NCI-H2029 treated with DMSO at 0.1 percent for 48 hours (cell line): ENCODE data around the gene PHF21A.

Experiments used
- DNase-seq: peaks from one replicate; lab custom pipeline; 2025; lab: John Stamatoyannopoulos, UW

PHF21A gene

DNA sequence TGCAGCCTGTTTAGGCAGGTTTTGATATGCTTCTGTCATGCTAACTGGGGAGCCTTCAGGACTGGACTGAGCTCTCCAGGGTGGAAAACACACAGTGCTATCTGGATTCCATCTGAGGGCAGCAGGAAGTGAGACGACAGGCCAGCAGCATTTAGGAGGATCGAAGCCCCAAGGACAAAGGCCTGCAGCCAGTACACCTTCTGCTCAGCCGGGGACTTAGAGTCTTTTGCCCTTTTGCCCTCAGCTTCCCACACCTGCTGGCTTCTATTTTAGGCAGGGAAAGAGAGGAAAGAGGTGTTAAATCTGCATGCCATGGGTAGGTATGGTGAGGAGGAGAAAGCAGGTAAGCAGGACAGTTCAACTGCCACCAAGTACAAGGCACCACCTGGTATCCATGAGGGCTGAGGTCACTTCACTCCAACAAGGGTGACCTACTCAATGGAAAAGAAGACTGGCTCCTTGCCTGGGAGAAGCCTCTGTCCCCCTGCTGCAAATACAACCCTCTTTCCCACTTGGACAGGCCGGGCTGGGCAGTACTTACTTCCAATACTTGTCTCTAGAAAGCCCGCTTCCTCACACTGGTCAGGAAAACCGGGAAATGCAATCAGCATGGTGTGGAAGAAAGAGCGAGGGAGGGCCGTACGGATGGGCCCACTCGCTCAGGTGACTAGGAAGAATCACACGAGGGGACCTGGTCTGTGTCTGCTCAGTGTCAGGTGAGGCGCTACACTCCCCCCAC is 186.5 kb downstream of the PHF21A start:
- DNase-seq: no peak

DNA sequence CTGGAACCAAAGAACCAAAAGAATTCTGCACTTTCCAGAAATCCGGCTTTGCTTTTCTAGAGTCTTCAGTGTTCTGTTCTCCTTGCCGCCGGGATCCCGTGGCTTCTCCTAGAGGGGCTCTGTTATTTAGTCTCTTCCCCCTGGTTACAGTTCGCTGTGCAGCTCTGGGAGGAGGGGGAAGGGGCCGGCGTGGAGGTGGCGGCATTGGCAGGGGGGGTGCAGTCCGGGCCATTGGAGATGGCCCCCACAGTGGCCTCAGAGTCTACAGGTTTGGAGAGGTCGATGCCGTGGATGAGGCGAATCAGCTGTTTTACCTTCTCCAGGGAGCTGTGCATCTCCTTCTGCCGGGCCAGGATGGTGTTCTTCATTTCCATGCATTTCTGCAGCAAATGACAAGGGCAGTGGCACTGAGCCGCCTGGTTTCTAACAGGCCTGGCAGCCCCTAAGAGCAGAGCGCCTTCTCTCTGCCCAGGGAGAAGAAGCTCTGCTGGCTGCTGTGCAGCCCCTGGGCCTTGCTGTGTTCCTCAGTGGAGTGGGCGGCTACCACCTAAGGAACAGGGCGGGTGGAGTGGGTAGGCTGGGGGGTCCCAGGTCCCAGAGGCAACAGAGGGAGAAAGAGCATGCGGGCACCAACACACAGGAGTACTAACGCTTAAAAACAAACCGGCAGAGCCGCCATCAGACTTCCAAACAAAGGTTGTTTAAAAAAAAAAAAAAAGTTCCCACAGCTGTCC is 187.2 kb downstream of the PHF21A start:
- DNase-seq: no peak

GRCh38 chr11:45933131-45933831 is 188.0 kb downstream of the PHF21A start:
- DNase-seq: peak; percentile 7

DNA sequence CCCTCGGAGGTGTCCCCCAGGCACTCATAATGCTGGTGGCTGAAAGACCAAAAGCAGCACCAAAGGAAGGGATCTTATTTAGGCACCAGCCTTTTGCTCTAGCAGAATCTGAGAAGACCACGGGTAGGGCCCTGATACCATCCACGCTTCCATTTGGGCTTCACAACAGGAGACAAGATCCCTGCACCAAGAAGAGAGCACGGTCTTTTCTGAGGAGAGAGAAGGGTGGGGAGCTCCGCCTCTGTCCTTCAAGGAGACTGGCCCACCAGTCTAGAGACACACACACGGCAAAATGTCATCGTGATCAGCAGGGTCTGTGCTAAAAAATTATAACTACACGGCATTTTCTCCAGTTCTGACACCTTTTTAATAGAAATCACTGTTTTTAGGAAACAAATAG is 189.0 kb downstream of the PHF21A start:
- no peak for DNase-seq

DNA sequence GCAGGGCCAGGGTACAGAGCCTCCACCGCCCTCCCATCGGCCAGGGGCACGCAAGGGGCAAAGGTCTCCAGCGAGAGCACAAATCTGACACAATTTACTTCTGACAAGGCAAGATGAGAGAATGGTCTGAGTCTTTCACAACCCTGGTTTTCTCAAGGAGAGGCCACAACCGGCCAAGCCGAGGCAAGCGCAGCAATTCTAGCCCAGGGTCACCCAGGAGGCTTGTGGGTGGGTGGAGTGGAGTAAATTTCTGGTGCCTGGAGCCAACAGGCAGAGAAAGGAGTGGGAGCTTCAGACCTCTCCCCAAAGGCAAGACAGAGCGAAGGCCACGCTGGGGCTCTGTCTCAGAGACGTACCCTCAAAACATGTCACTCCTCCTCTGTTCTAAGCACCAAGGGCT is 189.5 kb downstream of the PHF21A start:
- DNase-seq: no peak

DNA sequence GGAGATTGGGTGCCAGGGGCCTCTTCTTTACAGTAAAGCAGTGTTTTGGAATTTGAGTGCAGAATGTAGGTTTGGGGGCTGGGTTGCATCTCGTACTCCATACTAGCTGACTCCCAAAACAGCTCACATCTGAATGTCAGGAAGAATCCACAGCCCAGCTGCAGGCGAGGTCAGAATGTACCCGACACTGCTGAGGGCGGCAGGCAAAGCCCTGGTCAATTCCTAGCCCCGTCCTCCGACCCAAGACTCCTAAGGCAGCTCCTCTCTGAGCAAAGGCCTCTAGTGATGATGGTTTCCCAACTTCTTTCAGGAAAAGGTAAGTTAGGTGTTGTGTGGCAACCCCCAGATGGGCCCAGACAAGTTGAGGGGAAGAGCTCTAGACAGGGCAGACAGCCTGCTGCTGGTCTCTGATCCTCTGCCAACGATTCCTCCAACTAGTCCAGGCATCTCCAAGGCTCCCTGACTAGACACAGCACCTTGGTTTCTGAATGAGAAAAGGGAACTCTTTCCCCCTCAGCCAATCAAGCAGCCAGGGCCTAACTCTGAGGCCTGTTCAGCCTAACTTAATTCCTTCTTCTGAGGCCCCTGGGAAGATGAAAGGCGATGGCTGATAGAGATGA is 190.2 kb downstream of the PHF21A start:
- DNase-seq: no peak

GRCh38 chr11:45930031-45930794 is 191.0 kb downstream of the PHF21A start:
- DNase-seq: peak; percentile 68

GRCh38 chr11:45929486-45930030 is 191.7 kb downstream of the PHF21A start:
- no peak for DNase-seq

GRCh38 chr11:45928535-45929215 is 192.6 kb downstream of the PHF21A start:
- DNase-seq: no peak

GRCh38 chr11:45927684-45928413 is 193.4 kb downstream of the PHF21A start:
- DNase-seq: no peak

DNA sequence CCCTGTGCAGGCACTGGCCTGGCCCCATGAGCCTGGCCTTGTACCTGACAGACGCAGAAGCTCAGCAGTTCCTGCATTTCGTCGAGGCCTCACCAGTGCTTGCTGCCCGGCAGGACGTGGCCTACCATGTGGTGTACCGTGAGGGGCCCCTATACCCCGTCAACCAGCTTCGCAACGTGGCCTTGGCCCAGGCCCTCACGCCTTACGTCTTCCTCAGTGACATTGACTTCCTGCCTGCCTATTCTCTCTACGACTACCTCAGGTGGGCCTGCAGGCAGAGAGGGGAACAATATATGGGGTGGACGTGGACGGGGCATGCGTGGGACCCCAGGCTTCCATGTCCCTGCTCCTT is 193.9 kb downstream of the PHF21A start:
- DNase-seq: no peak

DNA sequence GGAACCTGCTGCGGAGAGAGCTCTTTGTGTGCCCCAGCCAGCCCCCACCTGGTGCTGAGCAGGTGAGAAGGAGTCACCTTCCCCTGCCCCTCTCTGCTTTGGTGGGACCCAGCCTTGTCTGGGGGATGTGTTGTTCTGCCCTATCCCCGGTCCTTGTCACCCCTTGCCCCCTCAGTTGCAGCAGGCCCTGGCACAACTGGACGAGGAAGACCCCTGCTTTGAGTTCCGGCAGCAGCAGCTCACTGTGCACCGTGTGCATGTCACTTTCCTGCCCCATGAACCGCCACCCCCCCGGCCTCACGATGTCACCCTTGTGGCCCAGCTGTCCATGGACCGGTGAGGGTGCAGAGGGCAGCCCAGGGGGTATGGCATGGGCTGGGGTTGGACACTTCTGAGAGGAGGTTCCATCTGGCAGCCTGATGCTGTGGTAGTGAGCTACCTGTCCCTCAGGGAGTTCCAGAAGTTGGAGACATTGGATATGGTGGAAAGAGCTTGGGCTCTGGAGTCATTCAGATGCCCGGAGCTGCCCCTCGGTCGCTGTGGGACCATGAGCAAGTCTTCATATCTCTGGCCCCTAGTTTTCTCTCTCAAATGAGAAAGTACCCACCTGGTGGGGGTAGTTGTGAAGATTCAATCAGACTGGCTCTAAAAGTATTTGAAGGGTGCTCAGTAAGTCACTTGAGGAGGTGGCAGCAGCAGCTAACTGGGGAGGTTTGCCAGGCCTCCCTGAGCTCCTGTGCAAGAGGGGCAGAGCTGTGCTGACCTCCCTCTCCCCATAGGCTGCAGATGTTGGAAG is 194.5 kb downstream of the PHF21A start:
- DNase-seq: no peak

- DNase-seq: no peak
Observed at GRCh38 chr11:45926001-45926401, 195.3 kb downstream of the PHF21A start.

- no peak for DNase-seq
Observed at GRCh38 chr11:45925550-45925949, 195.7 kb downstream of the PHF21A start.

DNA sequence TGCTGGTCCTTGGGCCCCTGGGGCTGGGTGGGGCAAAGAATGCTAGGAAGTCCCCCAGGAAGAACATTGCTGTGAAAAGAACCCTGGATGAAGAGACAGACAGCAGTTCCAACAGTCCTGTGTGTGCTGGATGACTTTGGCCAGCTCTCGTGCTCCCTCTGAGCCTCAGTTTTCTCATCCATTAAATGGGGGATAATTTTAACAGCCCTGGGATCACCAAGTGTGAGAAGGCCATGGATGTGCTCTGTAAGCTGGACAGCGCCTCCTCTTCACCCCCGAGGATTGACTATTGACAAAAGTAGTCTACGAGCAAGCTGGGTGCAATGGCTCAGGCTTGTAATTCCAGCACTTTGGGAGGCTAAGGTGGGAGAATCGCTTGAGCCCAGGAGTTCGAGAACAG is 196.3 kb downstream of the PHF21A start:
- no peak for DNase-seq

DNA sequence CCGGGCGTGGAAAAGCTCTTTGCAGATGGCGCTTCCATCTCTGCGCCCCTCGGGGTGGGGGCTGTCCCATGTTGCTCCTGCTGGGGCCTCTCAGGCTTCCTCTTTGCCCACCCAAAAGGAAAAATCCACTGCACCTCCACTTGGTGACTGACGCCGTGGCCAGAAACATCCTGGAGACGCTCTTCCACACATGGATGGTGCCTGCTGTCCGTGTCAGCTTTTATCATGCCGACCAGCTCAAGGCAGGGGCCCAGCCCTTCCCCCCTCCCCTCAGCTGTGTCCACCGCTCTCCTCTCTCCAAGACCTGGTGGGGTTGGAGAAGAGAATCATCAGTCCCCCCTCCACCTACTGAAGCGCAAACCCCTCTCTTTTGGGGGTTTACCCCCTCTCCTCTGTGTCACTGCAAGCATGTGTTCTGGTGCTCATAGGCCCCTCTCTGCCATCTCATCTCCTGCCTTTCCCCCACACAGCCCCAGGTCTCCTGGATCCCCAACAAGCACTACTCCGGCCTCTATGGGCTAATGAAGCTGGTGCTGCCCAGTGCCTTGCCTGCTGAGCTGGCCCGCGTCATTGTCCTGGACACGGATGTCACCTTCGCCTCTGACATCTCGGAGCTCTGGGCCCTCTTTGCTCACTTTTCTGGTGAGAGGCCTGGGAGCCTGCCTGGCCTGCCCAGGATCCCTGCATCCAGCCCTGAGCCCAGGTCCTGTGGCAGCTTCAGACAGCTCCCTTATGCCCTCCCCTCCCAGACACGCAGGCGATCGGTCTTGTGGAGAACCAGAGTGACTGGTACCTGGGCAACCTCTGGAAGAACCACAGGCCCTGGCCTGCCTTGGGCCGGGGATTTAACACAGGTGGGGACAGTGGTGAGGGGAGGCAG is 197.0 kb downstream of the PHF21A start:
- no peak for DNase-seq

DNA sequence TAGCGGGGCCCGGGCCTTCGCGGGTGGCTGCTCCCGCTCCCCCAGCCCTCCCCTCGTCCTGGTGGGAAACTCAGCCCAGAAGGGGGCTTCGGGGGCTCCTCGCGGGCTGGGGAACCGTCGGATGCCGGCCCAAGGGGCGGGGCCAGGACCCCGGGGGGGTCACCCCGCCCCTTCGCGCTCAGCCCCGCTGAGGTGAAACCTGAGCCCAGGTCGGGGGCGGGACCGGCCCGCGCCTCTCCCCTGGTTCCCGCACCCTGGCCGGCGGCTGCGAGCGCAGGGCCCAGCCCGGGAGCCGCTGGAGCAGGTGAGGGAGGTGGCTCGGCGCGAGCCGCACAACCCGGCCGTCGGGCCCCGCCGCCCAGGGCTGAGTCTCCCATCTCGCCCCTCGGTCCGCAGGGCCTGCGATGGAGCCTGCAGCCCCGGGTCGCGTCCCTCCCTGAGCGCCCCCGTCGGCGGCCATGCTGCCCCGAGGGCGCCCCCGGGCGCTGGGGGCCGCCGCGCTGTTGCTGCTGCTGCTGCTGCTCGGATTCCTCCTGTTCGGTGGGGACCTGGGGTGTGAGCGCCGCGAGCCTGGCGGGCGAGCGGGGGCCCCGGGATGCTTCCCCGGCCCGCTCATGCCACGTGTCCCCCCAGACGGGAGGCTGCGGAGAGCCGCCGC is 198.7 kb downstream of the PHF21A start, which contains the start of gene LARGE2:
TSS of gene LARGE2 (plus strand) at position 232 of the 658 bp plus-strand sequence. CDS start at position 459, 227 bp downstream.
- no peak for DNase-seq
